ENCODE data around the gene WFDC11.

WFDC11 gene

GRCh38 chr20:45621593-45621992 is 48.4 kb downstream of the WFDC11 start:
- no peak for DNase-seq

GRCh38 chr20:45617591-45617990 is 52.4 kb downstream of the WFDC11 start:
- no peak for DNase-seq

- DNase-seq = no peak
Observed at GRCh38 chr20:45612314-45612713, 57.7 kb downstream of the WFDC11 start.

- DNase-seq = no peak
Observed at GRCh38 chr20:45611054-45611453, 59.0 kb downstream of the WFDC11 start.

GRCh38 chr20:45607810-45608209 is 62.2 kb downstream of the WFDC11 start:
- no peak for DNase-seq
